NCI-H128 (cell line): ENCODE data around the gene MEX3D.
A peak's percentile ranks its signal among the peaks of the same experiment; 100 is the strongest.

ENCODE experiments used
- DNase-seq: peaks from one replicate; lab custom pipeline; 2025; ENCODE audit not compliant: unreplicated experiment; lab: John Stamatoyannopoulos, UW

MEX3D gene

GRCh38 chr19:1568320-1569019, at the start of gene MEX3D:
TSS of gene MEX3D (minus strand) at chr19:1568325. CDS start at chr19:1568058, 267 bp downstream.
- DNase-seq, result peak; percentile 37

- DNase-seq, result no peak
These were observed 48.8 kb upstream of the MEX3D start for GRCh38 chr19:1616875-1617274.

DNA sequence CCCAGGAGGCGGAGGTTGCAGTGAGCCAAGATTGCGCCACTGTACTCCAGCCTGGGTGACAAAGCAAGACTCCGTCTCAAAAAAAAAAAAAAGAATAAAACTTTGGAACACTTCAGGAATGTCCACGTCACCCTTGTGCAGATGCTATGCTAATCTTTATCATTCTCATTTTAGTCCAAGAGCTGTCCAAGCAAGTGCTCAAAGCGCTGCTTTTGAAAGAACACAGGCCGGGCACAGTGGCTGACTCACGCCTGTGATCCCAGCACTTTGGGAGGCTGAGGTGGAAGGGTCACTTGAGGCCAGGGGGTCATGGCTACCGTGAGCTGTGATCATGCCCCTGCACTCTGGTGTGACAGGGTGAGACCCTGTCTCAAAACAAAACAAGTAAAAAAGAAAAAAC, 48.3 kb upstream of the MEX3D start:
- no peak for DNase-seq

- DNase-seq, result no peak
These were observed 47.1 kb upstream of the MEX3D start for GRCh38 chr19:1615156-1615765.

- no peak for DNase-seq
These were observed 45.9 kb upstream of the MEX3D start for GRCh38 chr19:1613808-1614570.

DNA sequence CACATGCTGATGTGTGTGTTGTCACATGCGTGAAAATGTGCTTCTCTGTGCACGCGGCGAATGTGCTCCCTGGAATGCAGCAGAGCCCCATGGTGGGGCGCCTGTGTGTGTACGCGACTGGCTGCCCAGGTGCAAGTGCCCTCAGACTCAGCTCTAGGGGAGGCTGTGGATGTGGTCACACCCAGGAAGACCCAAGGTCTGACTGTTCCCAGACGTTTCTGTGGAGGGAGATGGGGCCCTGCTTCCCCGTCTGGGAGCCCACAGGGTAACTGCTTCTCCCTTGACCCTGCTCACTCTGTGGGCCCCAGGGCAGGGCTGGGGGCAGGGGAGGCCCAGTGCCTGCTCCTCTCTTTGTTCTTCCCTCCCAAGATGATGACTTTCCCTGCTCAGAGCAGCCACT, 45.0 kb upstream of the MEX3D start:
- no peak for DNase-seq

- no peak for DNase-seq
These were observed 44.3 kb upstream of the MEX3D start for GRCh38 chr19:1612114-1613086.

DNA sequence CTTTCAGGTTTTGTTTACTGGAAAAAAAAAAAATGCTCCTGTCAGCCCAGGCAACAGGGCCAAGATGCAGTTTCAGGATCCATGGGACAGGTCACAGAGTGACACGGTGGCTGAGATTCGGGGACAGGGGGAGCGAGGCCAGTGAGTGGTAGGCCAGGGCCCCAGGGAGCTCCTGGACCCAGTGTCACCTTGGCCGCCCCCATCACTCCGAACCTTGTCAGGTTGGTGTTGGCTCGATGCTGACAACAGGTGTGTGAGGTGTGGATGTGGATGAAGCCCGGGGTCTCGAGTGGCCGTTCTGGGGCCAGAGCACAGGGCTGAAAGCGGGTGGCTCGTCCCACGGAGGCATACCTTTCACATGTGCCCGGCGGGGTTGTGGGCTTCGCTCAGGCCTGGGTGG, 43.2 kb upstream of the MEX3D start:
- DNase-seq, result no peak

GRCh38 chr19:1610579-1610978, 42.5 kb upstream of the MEX3D start:
- no peak for DNase-seq

DNA sequence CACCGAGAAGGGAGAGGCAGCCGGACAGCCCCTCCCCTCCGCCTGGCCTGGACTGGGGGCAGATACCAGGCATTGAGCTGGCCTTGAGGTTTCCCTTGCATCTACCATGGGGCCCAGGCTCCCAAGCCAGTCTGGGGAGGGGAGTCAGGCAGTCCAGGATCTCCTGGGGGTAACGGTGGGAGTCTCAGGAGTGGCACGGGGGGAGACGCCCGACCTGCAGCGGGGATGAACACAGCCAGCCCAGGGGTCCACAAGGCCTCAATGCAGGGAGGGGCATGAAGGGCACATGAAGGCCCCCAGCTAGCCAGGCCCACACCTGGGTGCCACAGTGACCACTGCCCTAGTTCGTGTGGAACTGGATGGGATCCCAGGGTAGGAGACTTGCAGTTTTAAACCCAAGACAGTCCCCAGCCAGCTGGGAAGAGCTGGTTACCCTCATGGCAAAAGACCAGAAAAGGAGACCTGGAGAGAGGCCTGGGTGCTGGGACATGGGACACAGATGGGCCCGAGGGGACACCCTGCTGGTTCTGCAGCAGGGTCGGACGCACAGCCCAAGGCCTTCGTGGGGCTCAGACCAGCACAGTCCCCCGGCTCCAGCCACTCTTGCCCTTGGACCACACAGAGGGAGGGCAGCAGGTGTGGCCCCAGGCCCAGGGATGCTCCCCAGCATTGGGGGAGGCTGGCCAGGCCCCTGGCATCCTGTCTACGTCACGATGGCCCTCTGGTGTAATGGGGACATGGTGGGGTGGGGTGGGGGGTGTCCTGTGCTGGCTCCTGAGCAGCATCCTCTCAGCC, 41.8 kb upstream of the MEX3D start:
- no peak for DNase-seq

DNA sequence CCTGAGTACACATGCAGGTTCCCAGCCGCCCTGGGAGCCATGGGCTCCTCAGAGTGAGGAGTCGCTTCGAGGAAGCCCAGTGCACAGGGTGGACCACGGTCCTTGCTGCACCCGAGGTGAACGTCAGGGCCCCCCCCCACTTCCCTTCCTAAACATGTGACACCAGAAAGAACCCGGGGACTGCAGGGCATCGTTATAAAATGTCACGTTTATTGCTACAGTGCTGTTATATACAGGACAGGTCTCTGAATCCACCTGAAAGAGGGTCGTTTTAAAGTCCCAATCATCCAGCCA, 40.9 kb upstream of the MEX3D start:
- DNase-seq, result no peak

DNA sequence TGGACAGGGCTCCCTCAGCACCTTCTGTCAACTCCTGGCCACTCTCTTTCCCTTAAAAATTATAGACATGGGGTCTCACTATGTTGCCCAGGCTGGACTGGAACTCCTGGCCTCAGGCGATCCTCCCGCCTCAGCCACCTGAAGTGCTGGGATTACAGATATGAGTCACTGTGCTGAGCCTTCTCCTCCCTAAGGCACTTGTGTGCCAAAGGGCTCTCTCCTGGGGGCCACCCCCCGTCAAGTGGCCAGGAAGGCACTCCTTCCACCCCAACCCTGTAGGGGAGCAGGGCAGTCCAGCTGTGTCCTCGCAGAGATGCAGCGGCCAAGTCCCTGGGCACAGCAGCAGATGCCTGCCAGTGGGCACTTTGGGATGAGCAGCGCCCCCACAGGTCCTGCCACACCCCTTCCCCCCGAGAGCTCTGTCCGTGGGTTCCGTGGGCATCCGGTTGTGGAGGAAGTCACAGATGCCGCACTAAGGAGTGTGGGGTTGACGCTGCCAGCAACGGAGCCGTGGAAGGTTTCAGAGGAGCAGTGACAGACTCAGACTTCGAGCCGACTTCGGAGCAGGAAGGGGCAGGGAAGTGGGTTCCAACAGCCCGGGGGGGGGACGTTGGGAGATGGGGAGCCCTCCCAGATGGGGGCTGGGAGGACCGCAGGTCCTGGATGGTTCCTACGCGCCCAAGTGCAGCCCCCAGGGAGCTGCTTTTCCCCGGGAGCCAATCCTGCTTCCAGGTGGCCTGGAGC, 40.4 kb upstream of the MEX3D start:
- no peak for DNase-seq

DNA sequence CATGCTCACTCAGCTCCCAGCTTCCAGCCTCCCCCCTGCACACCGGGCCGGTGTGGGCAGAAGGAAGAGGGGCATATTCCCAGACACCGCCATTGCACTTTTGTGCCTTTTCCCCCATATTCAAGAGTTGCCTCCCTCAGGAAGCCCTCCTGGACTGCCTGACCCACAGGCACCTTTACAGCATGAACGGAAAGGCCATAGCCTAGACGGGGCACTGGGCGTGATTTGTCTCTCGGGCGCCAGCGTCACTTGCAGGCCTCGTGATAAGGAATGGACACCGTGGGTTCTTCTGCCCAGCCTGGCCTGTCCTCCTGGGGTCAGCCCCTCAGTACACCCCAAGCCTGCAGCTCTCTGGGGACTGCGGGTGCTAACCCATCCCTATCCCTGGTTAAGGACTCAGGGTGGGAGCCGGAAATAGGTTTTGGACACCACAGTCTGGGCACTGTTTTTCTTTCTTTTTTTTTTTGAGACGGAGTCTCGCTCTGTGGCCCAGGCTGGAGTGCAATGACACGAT, 38.1 kb upstream of the MEX3D start:
- no peak for DNase-seq

DNA sequence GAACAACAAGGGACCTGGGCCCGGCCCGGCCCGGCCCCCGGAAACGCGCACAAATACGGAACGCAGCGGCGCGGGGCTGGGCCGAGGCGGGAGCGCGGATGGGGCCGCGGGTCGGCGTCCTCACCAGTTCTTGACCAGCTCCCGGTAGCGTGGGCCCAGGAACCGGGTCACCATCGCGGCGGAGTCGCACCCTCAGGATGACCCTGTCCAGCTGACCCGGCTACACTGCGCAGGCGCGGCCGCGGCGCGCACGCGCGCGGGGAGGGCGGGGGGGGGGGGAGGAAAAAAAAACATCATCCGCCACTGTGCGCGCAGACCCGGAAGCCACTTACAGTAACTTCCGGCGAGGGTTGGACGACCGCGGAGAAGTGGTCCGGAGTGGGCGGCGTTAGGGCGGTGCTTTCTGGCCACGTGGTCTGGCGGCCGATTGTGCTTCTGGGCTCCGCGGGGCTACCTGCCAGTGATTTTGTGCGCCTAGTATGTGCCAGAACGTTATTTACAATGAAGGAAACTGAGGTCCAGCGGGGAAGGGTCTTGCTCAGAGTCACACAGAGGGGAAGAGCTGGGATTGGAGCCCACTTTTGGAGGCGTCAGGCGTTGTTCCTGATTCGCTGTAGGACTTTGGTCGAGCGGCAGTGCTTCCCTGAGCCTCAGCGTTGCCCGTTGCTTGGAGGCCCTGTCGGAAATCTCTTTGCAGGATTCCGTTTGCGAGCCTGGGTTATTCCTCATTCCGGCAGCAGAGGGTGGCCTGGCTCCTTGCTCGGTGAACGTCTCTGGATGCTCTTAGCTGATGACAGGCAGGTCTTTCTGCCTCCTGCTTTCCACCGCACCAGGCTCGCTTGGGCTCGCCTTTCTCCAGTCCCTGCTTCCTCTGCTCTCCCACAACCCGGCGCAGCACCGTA, 37.4 kb upstream of the MEX3D start, which contains the start of gene UQCR11:
TSS of gene UQCR11 (minus strand) at position 227 of the 902 bp plus-strand sequence. CDS start at position 174, 53 bp downstream.
- DNase-seq, result peak; percentile 92

- DNase-seq, result no peak
These were observed 34.1 kb upstream of the MEX3D start for GRCh38 chr19:1602091-1602707.

- DNase-seq, result no peak
These were observed 33.5 kb upstream of the MEX3D start for GRCh38 chr19:1601613-1602064.

- DNase-seq, result no peak
These were observed 31.3 kb upstream of the MEX3D start for GRCh38 chr19:1599460-1599846.
